GM19043 (cell line): ENCODE data around the gene ZBTB7A.
"Not testable (repeated sequence)": the region's sequence is repeated elsewhere in the genome, so short reads cannot be mapped to it uniquely, and the experiment has no call there.

ENCODE experiments used
- ATAC-seq: cut with Tn5 transposase; IDR thresholded peaks from one replicate; pipeline ENCODE4 v1.9.1; 2021; ENCODE audit warnings: low read depth; ENCODE audit not compliant: unreplicated experiment

Gene ZBTB7A

GRCh38 chr19:4000798-4001197 lies 65.9 kb downstream of the ZBTB7A start:
- ATAC-seq, result not testable (repeated sequence)

DNA sequence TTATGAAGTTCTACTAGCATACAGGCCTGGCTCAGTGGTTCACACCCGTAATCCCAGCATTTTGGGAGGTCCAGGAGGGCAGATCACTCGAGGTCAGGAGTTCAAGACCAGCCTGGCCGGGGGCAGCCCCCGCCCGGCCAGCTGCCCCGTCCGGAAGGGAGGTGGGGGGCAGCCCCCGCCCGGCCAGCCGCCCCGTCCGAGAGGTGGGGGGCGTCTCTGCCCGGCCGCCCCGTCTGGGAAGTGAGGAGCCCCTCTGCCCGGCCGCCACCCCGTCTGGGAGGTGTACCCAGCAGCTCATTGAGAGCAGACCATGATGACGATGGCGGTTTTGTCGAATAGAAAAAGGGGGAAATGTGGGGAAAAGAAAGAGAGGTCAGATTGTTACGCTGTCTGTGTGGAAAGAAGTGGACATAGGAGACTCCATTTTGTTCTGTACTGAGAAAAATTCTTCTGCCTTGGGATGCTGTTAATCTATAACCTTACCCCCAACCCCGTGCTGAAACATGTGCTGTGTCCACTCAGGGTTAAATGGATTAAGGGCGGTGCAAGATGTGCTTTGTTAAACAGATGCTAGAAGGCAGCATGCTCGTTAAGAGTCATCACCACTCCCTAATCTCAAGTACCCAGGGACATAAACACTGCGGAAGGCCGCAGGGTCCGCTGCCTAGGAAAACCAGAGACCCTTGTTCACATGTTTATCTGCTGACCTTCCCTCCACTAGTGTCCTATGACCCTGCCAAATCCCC lies 67.9 kb downstream of the ZBTB7A start:
- not testable (repeated sequence) for ATAC-seq

DNA sequence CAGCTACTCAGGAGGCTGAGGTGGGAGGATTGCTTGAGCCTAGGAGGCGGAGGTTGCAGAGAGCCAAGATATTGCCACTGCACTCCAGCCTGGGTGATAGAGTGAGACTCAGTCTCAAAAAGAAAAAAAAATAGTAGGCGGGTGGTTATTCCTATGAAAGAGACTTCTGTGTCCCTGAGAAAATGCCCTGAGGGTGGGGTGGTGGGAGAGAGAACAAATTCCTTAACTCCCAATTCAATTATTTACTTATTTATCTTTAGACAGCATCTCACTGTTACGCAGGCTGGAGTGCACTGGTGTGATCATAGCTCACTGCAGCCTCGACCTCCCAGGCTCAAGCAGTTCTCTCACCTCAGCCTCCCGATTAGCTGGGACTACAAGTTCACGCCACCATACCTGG lies 71.1 kb downstream of the ZBTB7A start:
- ATAC-seq, result no peak
